KOPT-K1 (cell line): Measurements from ENCODE around the gene ARHGAP19.
"Not testable (repeated sequence)": the region's sequence is repeated elsewhere in the genome, so short reads cannot be mapped to it uniquely, and the experiment has no call there.

ENCODE experiments used
- H3K27ac ChIP-seq: fragments of 200-600 bp; sonication (generic); 2 replicates; pipeline ENCODE4 v1.5.1; 2016; ENCODE audit warnings: antibody characterized with exemption, mild to moderate bottlenecking, low read depth, low read length; ENCODE audit not compliant: poor library complexity, severe bottlenecking
- H3K36me3 ChIP-seq: fragments of 200-600 bp; sonication (generic); 2 replicates; pipeline ENCODE4 v1.5.1; 2017; ENCODE audit warnings: antibody characterized with exemption, mild to moderate bottlenecking, low read length, moderate library complexity; ENCODE audit not compliant: insufficient read depth
- H3K9me3 ChIP-seq: fragments of 200-600 bp; sonication (generic); 2 replicates; pipeline ENCODE4 v1.5.1; 2017; ENCODE audit warnings: antibody characterized with exemption, low read length, mild to moderate bottlenecking; ENCODE audit not compliant: insufficient read depth, poor library complexity, severe bottlenecking

ARHGAP19 gene

GRCh38 chr10:97277551-97277950, 14.9 kb downstream of the ARHGAP19 start:
- peak overlapping the region; percentile 12 for H3K27ac ChIP-seq
- no peaks in the 10 kb centered on the region for H3K9me3 ChIP-seq

GRCh38 chr10:97274828-97275227, 17.6 kb downstream of the ARHGAP19 start:
- Histone ChIP-seq H3K36me3 (peaks cover 5% of the 10 kb centered on the region; the same call in 1 of the 2 replicates), H3K27ac (no peak overlapping the region), H3K9me3 (peaks cover 5% of the 10 kb centered on the region)

More at GRCh38 chr10:97277551-97277950, 14.9 kb downstream of the ARHGAP19 start:
- peaks cover 5% of the 10 kb centered on the region; the same call in 1 of the 2 replicates for H3K36me3 ChIP-seq

- H3K36me3 ChIP-seq = peaks cover 5% of the 10 kb centered on the region; the same call in 1 of the 2 replicates
- H3K27ac ChIP-seq = no peak overlapping the region
- peaks cover 5% of the 10 kb centered on the region for H3K9me3 ChIP-seq
These were observed 18.7 kb downstream of the ARHGAP19 start for GRCh38 chr10:97273700-97274099.

- peaks cover 5% of the 10 kb centered on the region for H3K9me3 ChIP-seq
- peaks cover 14% of the 10 kb centered on the region for H3K36me3 ChIP-seq
- no peak overlapping the region for H3K27ac ChIP-seq
These were observed 21.8 kb downstream of the ARHGAP19 start for GRCh38 chr10:97270523-97271154.

DNA sequence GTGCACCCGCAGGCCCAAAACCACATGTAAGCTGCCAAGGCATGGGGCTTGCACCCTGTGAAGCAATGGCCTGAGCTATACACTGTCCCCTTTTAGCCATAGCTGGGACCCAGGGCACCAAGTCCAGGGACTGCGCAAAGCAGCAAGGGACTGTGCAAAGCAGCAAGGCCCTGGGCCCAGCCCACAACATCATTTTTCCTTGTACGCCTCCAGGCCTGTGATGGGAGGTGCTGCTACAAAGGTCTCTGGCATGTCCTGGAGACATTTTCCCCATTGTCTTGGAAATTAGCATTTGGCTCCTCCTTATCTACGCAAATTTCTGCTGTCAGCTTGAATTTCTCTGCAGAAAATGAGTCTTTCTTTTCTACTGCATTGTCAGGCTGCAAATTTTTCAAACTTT, 24.8 kb downstream of the ARHGAP19 start:
- Histone ChIP-seq H3K36me3 (peaks cover 37% of the 10 kb centered on the region), H3K9me3 (peaks cover 5% of the 10 kb centered on the region), H3K27ac (no peak overlapping the region)

- H3K36me3 ChIP-seq = peaks cover 42% of the 10 kb centered on the region
- not testable (repeated sequence) for H3K27ac ChIP-seq, H3K9me3 ChIP-seq
These were observed 27.3 kb downstream of the ARHGAP19 start for GRCh38 chr10:97265095-97265494.

DNA sequence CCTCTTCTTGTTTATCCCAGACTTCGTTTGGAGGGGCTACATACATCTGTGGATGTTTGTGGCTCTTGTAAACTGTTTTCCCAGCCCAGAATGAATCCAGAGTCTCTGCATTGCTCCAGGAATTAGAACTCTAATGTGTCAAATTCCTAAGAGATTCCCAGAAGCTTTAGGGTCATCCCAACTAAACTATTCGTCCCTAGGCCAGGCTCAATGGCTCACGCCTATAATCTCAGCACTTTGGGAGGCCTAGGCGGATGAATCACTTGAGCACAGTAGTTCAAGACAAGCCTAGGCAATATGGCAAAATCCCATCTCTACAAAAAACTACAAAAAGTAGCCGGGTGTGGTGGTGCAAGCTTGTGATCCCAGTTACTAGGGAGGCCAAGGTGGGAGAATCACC, 28.5 kb downstream of the ARHGAP19 start:
- H3K36me3 ChIP-seq = peaks cover 50% of the 10 kb centered on the region
- no peaks in the 10 kb centered on the region for H3K9me3 ChIP-seq
- H3K27ac ChIP-seq = no peak overlapping the region

DNA sequence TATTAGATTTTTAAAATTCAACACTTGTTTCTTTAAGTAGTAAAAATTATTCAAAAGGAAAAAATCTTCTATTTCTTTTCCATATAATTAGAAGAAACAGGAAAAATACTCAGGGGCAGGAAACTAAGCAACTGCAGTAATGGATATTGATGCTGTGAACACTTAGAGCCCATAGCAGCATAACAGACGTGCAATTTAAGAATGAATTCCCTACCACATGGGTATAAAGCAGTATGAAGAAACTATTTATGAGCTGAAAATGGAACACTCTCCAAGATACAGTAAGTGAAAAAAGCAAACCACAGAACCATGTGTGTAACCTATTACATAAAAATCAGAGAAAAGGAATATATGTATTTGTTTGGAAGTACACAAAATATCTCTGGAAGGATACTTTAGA, 30.8 kb downstream of the ARHGAP19 start:
- Histone ChIP-seq H3K9me3 (no peaks in the 10 kb centered on the region), H3K27ac (no peak overlapping the region), H3K36me3 (peaks cover 73% of the 10 kb centered on the region)

- Histone ChIP-seq H3K36me3 (peaks cover 74% of the 10 kb centered on the region), H3K27ac (no peak overlapping the region), H3K9me3 (no peaks in the 10 kb centered on the region)
These were observed 31.3 kb downstream of the ARHGAP19 start for GRCh38 chr10:97261183-97261582.

DNA sequence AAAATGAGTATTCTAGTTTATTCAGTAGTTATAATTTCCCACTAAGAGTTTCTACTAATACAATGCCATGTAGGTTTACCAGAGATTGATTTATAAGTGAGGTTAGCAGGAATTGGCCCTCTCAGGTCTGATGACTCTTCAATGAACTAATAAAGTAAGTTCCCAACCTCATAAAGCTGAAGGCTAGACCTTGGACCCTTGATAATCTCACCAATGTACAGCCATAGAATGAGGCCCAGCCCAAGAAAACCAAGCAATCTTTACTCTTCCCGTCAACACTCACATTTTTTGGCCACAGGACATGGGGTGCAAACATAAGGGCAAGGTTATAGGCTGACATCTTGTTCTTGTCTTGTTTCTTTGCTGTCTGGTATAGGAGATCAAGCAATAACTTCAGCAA, 33.3 kb downstream of the ARHGAP19 start:
- Histone ChIP-seq H3K27ac (no peak overlapping the region), H3K36me3 (peaks cover 75% of the 10 kb centered on the region), H3K9me3 (no peaks in the 10 kb centered on the region)

DNA sequence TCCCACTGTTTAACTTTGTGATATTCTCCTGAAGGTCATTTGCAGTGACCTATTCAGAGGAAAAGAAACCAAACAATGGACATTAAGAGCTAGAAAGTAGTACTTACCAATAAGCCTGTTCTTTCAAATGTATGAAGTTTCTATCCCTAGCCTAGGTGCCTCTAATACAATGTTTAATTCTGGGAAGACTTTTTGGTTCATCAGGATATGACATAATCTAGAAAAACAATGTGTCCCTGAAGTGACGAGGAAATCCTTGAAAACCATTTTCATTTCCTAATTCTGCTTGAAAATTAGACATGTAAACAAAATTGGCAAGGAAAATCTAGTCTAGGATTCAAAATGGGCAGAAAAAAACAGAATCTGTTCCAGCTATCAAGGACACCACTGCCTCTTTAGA, 36.1 kb downstream of the ARHGAP19 start:
- H3K36me3 ChIP-seq = peaks cover 76% of the 10 kb centered on the region
- no peak overlapping the region for H3K27ac ChIP-seq
- H3K9me3 ChIP-seq = no peaks in the 10 kb centered on the region

- Histone ChIP-seq H3K36me3 (peaks cover 82% of the 10 kb centered on the region), H3K9me3 (no peaks in the 10 kb centered on the region), H3K27ac (no peak overlapping the region)
These were observed 36.7 kb downstream of the ARHGAP19 start for GRCh38 chr10:97255512-97256293.

- Histone ChIP-seq H3K27ac (no peak overlapping the region), H3K9me3 (no peaks in the 10 kb centered on the region), H3K36me3 (peaks cover 82% of the 10 kb centered on the region)
These were observed 37.7 kb downstream of the ARHGAP19 start for GRCh38 chr10:97254694-97255093.

DNA sequence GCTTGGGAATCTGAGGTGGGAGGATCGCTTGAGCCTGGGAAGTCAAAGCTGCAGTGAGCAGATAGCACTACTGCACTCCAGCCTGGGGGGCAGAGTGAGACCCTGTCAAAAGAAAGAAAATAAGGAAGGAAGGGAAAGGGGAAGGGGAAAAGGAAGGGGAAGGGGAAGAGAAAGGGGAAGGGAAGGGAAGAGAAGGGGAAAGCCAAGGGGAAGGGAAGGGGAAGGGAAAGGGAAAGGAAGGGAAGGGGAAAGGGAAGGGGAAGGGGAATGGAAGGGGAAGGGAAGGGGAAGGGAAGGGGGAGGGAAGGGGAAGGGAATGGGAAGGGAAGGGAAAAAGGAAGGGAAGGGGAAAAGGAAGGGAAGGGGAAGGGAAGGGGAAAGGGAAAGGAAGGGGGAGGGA, 41.5 kb downstream of the ARHGAP19 start:
- H3K36me3 ChIP-seq = peaks cover 81% of the 10 kb centered on the region
- no peaks in the 10 kb centered on the region for H3K9me3 ChIP-seq
- H3K27ac ChIP-seq = no peak overlapping the region

DNA sequence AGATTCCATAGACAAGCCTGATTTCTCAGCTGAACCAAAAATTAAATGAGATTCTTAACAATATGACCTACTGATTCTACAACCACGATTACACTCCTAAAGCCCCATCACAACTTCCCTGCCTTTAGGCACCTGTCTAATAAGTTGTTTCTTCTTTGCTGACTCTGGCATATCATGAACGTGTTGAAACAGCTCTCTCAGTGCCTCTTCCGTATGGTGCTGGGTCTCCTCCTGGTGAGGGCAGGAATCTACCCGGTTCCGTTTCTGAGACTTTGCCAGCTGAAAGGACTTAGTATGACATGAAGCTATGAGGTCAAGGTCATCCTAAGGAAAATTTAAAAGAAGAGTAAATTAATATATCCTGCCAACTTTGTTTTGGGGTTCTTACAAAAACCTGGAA, 48.6 kb downstream of the ARHGAP19 start:
- H3K9me3 ChIP-seq = no peaks in the 10 kb centered on the region
- H3K27ac ChIP-seq = no peak overlapping the region
- H3K36me3 ChIP-seq = peaks cover 95% of the 10 kb centered on the region

DNA sequence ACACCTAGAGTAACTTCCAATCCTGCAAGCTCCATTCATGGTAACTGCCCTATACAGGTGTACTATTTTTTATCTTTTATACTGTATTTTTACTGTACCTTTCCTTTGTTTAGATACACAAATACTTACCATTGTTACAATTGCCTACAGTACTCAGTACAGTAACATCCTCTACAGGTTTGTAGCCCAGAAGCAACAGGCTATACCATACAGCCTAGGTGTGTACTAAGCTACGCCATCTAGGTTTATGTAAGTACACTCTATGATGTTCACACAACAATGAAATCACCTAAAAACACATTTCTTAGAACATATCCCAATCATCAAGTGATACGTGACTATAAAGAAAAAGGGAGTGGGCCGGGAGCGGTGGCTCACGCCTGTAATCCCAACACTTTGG, 53.6 kb downstream of the ARHGAP19 start:
- Histone ChIP-seq H3K36me3 (peaks cover 89% of the 10 kb centered on the region), H3K9me3 (no peaks in the 10 kb centered on the region), H3K27ac (no peak overlapping the region)
